Measurements from ENCODE around the gene LMO3. TPM values are rescaled to one million over a fixed set of nuclear protein-coding genes. Genes with fewer than 3 reads are reported as not detected.

The LMO3 gene
- total RNA-seq, 1 donor from 2014 or later = not detected

DNA sequence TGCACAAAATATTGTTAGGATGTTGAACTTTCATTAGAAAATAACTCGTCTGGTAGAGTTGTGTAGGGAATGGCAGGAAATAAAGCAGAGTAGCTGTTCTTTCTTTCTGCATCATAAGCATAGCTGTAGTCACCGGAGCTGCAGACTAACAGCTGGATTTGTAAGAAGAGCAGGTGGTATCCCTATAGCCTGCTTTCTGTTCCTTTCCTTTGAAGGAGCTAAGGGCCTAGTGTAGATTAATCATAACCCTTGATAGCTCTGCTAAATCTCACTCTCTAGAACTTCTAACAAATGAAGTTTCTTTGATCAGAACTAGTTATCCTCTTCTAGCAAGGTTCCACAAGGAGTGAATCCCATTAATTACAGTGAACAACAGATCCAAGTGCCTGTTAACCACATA lies 3.5 kb downstream of the LMO3 start:
- no peak for DNase-seq (ENCODE audit: extremely low read depth, low read depth, low spot score)

DNA sequence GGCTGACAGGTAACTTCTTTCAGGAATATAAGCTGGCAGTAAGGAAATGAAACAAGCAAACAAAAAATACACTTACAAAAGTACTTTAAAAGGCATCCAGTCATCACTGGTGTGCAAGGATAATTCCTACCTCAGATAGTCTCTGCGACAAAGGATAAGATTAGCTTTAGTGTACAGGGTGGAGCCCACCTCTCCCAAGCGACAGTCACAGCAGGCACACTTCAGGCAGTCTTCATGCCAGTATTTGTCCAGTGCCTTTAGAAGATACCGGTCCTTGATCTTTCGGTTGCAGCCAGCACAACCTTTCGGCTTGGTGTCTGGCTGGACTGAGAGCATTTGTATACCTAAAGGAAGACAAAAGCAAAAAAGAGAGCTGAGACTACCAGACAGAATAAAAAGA lies 5.4 kb downstream of the LMO3 start:
- DNase-seq (ENCODE audit: extremely low read depth, low read depth, low spot score) = no peak

DNA sequence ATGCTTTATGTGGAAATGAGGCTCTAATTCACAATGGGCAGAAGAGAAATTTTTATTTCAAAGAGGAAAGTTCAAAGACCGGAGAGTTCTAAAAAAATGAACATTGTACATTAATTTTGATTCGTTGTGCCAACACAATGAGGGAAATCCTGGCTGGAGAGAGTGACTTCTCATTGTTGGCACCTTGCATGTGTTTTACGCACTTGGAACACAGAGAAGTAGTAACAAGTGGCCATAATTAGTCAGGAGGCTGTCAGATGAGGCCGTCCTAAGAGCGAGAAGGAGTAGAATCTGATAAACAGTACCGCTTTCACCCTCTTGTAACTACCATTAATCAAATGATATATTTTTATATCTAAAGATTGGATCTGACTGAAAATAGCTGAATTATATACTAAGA lies 6.9 kb downstream of the LMO3 start:
- DNase-seq (ENCODE audit: extremely low read depth, low read depth, low spot score) = no peak

DNA sequence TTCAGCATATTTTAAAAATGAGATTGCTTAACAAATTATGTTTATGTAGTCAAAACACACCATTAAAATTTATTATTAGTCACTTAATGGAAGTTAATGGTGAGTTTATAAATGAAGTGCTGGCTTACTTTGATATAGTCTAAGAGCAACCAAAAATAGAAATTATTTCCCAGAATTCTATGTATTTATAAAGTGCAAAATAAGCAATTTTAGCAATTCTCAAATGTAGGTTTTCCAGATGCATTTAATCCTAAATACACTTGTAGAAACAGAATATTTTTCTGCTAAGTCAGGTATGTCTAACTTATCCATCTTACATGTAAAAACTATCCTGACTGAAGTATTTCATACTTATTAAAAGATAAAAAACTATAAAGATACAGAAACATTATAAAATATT lies 11.2 kb downstream of the LMO3 start:
- no peak for DNase-seq (ENCODE audit: extremely low read depth, low read depth, low spot score)

DNA sequence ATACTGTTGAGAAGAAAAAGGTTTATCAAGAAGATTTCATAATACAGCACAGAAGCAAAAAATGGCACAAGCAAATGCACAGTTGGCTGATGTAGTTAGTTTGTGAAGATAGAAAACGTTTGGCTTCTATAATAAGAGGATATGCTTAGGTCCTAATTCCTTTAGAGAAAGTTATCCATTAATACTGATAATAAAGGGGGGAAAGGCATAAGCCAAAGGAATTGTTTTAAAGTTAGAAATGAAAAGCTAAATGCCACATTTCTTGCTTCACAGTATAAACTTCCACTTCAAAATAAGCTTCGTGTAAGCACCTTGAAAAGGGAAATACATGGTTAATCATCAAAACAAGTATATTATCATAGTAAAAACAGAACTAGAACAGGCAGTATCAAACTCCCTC lies 12.4 kb downstream of the LMO3 start:
- DNase-seq (ENCODE audit: extremely low read depth, low read depth, low spot score) = no peak

DNA sequence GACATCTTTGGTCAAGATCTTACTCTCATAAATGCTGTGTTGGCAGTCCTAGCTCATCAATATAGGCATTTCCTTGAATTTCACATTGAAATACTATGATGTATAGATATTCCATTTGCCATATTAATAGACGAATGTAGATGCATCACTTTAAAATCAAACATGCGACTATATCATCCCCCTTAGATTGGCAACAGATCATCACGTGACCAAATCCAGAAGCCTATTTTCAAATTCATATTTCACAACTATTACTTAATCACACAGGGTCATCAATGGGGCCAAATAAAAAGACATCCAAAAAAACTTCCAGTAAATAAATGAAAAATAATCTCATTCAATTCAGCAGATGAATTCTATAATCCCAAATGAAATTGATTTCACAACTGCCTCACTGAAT lies 15.3 kb downstream of the LMO3 start:
- no peak for DNase-seq (ENCODE audit: extremely low read depth, low read depth, low spot score)

DNA sequence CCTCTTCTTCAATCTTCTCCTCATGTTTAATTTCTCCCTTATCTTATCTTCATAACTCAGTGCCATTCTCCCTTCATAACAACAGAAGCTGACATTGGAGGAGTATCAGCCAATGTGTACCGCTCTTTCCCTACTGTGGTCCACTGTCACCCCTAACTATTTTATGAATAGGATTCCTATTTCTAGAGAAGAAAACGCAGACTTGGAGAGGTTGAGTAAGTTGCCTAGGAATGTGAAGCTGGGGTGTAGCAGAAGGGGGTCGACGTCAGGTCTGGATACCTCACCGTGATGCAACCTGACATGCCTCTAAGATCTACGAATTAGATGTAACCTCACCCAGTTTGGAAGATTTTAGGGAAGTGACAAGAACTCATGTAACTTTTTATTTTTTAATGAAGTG lies 17.1 kb downstream of the LMO3 start:
- no peak for DNase-seq (ENCODE audit: extremely low read depth, low read depth, low spot score)

DNA sequence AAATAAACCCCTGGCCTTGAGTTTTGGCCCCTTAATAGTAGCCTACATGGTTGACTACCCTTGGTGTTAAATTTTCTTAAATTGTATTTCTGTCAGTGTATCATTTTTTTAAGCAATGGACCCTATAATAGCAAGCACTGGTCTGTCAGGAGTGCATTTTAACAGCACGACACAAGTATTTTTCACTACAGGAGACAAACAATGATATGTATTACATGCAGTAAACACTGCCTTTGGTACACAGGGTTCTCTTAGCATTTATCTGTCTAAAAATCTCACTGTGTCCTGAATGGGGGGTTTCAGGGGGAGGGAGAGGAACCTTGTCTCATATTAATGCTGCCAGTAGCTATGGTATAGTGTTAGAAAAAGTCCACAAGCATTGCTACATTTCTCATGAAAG lies 18.4 kb downstream of the LMO3 start:
- DNase-seq (ENCODE audit: extremely low read depth, low read depth, low spot score) = no peak

DNA sequence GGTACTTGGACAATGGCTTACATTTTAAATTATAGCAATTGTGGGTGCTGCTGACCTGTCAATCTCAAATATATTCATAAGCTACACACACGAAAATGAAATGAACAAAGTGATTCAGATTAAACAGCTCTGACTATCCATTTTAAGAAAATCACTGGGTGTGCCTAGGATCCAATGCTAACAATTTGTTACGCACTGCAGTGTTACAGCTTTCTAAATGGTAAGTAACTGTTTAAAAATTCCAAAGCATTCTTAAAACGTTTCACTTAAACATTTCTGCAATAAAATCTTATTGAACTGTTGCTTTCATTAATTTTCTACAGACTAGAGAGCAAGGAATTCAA lies 18.9 kb downstream of the LMO3 start:
- no peak for DNase-seq (ENCODE audit: extremely low read depth, low read depth, low spot score)

DNA sequence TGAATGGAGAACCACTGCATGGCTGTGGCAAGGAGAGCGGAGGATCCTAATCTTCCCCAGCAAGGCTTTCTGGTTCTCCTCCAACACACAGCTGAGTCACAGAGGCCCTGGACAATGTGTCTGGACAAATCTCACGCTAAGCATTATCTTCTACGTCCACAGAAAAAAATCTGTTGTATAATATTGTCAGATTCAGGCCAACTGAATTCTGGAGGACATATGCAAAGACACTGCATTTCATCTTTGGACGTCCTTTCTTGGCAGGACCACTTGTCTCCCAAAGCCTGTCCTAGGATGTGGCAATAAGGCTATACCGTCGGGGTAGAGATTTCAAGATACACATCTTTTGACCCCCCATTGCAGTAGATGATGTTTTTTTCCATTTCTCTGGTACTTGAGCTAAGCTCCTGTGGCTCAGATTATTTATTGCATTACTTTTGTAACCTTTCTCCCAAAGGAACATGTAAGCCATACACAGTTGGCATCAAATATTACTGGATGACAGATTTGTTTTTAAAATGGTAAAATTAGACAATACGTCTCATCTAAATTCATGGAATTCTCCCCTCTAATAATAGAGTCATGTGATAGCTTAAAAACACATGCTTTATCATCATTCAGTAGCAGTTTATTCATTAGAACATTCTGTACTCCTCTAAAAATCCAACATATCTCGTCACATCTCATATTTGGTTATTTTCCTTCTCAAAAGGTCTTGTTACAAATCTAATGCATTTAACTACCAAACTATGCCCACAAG lies 19.4 kb downstream of the LMO3 start:
- DNase-seq (ENCODE audit: extremely low read depth, low read depth, low spot score) = no peak

DNA sequence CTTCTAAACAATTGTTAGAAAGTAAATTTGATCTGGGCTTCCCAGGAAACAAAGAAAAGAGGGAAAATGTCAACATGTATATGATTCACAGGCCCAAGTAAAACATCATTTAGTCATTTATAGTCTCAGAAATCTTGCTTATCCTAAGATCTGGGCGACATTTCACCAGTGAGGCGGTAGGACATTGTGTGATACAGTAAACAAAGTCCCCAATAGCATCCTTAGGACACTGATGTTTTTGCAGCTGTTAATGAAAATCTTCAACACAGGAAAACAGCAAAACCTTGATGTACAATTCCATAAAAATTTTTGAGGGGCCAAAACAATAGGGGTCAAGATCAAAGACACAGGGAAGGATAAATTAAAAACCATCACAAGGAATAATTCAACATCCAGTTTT lies 20.2 kb downstream of the LMO3 start:
- DNase-seq (ENCODE audit: extremely low read depth, low read depth, low spot score) = no peak

DNA sequence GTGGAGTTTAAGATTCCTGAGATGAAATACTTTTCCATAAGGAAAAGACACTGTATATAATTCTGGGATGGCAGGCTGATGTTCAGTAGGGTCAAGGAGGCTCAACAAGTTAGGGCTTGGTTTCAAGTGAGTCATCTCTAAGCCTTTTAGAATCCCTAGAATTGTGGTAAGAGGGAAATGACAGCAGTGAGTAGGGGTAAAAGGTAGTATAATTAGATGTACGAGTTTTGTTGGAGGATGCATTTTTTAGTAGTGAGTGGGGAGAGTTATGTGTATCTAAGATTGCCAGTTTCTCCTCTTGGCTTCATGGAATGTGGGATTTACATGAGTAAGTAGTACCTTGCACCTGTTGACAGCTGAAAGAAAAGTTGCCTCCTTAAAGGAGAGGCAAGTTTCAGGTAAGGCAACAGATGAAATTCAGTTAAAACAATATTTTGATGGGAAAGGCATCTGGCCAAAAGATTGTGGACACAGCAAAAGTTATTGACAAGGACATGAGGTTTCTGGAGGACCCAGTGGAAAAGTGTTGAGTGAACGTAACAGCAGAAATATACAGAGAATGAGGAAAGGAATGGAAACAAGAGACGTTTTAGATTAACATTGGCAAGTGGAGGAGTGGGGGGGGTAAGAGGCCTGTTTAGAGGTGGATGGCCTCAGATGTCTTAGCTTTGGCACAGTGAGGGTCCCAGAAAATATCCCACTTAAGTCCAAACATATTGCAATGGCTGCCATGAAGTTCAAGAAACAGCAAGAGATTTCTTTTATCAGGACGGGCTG lies 21.8 kb downstream of the LMO3 start:
- no peak for DNase-seq (ENCODE audit: extremely low read depth, low read depth, low spot score)

DNA sequence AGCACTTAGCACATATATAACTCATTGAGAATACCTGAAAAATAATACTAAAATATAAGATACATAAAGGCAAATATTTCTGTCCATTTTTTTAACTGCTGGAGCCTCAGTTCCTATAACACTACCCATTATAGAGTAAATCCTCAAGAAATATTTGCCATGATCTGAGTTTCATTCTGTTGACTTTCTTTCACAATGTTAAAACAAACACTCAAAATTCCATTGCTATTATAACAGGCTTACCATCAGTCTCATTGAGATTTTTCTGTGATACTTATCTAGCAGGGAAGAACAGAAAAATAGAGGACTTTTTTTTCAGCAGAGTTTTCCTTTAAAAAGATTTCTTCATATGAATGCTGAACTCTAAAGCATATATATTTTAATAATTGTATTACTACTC lies 24.5 kb downstream of the LMO3 start:
- no peak for DNase-seq (ENCODE audit: extremely low read depth, low read depth, low spot score)

DNA sequence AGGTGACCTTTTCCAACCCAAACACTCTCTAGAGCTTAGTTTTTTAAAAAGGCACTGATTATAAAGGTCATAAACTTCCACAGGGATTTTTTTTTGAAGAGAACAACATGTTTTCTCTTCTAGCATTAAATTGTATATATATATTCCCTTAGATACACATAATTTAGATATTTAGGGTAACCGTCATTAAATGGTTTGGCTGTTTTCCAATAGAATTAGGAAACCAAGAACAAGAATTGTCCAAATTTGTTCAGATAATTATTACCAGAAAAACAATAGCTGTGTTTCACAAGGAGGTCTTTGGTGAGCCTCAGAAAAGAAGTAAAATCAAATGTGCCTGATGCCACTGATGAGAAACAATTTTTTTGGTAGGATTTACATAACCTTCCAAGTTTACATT lies 26.9 kb downstream of the LMO3 start:
- DNase-seq (ENCODE audit: extremely low read depth, low read depth, low spot score) = no peak

DNA sequence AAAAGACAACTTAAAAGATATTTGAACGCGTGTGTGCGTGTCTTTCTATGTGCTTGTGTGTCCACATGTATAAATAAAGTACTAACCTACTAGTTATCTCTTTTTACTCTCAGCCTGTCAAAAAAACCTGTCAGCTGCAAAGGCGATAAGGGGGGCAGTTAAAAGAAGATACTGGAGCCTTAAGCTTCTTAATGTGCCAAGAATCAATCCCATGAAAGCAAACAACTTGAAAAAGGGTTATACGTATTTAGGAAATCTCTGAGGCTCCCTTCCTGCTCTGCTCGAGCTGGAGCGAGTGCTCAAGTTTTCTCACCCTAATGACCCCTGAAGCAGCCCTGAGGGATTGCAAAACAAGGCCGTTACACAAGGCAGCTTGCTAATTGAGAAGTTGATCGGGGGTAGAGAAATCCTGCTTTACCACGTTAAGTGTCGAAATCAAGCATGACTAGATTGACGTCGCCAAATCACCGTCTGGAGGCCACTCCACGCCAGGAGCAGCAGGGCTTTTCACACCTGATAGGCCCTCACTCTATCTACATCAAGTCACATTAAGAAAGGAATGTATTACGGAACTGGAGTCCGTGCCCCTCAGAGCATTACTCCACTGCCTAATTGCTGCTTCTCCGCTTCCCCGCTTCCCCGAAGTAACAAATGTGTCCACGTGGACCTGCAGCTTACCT lies 32.4 kb downstream of the LMO3 start:
- DNase-seq (ENCODE audit: extremely low read depth, low read depth, low spot score) = no peak

DNA sequence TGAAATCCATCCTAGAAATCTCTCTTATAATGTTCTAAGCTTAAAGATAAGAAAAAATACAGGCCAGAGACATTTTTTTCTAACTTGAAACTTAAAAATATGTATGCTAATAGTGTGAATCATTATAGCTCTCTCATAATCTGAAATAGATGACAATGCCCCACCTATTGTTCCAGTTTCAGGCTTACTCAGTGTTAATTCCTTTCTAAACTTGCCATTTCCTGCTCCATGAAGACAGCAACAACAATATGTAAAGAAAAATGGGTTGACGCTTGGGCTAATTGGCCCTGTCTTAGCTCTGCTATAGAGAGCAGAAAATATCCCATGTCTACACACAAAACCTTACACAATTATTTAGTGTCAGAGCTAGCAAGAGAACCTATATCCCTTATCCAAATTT lies 37.1 kb downstream of the LMO3 start:
- no peak for DNase-seq (ENCODE audit: extremely low read depth, low read depth, low spot score)

DNA sequence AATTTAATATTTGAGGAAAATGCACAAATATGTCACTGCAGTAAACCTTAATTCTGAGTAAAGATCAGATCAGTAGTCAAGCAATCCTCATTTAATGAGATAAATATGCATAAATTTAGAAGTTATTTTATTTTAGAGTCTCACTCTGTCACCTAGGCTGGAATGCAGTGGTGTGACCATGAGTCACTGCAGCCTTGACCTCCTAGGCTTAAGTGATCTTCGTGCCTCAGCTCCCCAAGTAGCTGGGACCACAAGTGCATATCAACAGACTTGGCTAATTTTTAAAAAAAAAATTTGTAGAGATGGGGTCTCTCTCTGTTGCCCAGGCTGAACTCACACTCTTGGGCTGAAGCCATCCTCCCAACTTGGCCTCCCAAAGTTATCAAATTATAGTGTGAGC lies 41.3 kb downstream of the LMO3 start:
- no peak for DNase-seq (ENCODE audit: extremely low read depth, low read depth, low spot score)

DNA sequence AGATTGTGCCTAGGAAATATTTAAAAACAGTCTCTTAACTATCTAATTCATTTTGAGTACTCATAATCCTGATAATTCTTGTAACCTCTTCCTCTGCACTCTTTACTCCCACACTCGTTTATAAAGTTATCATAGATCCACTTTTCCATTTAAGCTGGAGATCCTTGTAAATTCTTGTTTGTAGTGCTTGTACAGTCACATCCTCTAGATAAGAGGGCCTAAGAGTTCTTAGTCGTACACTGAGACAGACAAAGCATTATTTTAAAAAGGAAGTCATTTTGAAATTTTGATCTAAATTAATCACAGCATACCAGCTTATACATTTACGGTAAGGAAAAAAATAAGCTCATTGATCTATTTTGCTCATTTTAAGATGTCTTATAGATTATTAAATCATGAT lies 42.5 kb downstream of the LMO3 start:
- no peak for DNase-seq (ENCODE audit: extremely low read depth, low read depth, low spot score)

DNA sequence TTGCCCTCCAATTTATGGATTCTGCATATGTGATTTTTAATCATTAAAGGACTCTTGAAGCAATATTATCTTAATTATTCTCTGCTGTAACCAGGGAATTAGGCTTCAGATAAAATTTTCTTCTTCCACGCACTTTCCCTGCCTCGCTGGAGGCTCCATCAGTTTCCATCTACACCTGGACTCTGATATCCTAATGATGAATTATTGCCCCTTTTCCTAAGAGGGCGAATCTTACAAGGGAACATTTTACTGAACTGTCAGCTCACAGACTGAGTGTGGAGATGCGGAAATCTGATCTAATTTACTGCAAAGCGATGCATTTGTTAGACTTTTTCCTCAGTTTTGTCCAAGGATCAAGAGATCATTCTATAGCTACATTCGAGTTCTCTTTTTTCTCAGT lies 43.0 kb downstream of the LMO3 start:
- no peak for DNase-seq (ENCODE audit: extremely low read depth, low read depth, low spot score)

DNA sequence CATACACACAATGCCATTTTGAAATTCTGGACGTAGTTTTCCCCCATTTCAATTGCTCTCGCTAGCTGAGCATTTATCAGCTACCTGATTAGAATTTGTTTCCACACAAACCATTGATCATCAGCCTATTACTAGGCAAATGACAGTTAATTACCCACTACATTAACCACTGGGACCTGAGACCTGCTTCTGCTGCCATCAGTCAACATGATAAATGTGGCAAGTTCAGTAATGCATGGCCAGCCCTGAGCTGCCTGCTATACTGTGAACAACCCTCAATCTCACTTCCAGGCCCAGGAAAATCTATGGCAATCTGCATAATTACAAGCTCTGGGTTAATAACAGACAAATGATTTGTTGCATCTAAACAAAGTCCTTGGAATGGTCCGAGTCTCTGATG lies 43.5 kb downstream of the LMO3 start:
- DNase-seq (ENCODE audit: extremely low read depth, low read depth, low spot score) = no peak

DNA sequence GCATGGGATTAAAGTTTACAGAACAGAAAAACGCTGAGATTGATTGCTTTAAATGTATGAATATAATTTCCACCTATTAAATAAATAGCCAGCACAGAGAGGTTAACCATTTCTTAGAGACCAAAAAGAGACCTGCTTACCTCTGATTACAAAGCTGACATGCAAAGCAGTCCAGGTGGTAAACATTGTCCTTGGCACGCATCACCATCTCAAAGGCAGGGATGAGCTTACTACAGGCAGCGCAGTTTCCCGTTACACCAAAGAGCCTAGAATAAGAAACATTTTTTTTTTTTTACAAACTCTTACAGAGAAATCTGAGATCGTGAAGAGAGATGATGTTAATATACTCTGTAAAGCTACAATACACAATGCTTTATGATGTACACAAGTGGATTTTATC lies 45.7 kb downstream of the LMO3 start:
- DNase-seq (ENCODE audit: extremely low read depth, low read depth, low spot score) = no peak

DNA sequence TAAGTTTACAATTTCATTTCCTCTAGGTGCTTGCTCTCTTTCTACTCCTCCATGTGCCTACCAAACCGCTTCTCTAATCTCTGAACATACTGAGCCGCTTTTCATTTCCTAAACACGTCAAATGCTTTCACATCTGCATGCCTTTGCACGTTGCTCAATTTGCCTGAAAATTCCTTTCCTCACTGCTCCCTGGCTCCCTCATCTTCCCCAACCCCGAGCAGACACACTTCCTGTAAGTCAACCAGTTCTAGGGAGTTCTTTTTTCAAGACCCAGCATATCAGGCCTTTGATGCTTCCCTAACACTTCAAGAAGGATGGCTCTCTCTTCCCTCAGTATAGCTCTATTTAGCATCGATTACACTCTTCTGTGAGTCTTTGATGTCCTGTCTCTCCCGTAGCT lies 50.3 kb downstream of the LMO3 start:
- no peak for DNase-seq (ENCODE audit: extremely low read depth, low read depth, low spot score)

Measured in glomerular endothelial cell (primary cell).